Cardiac muscle cell (in vitro differentiated cells and primary cell): ENCODE measurements around the gene ERC2. TPM values are rescaled to one million over a fixed set of nuclear protein-coding genes. Genes with fewer than 3 reads are reported as not detected.
A peak's percentile ranks its signal among the peaks of the same experiment; 100 is the strongest.

ENCODE experiments used
- DNase-seq, 2 donors: peaks; one replicate each; pipeline versions ENCODE4 v3.0.0 to v3.0.0-alpha.2; 2010 to 2017; ENCODE audit warnings: low read depth in 1 of 2, low spot score in 1 of 2
- H3K27ac ChIP-seq: fragments of 200-600 bp; sonication (generic); 2 replicates; pipeline ENCODE4 v1.5.1; 2016
- H3K27me3 ChIP-seq: fragments of 200-600 bp; sonication (generic); 2 replicates; pipeline ENCODE4 v1.6.0; 2016; ENCODE audit warnings: control low read depth
- H3K36me3 ChIP-seq: fragments of 200-600 bp; sonication (generic); 2 replicates; pipeline ENCODE4 v1.5.1; 2016; ENCODE audit warnings: control low read depth
- H3K4me1 ChIP-seq: fragments of 200-600 bp; sonication (generic); 2 replicates; pipeline ENCODE4 v1.8.1; 2017; ENCODE audit warnings: low read depth, mild to moderate bottlenecking, mixed run types
- H3K4me3 ChIP-seq: fragments of 200-600 bp; sonication (generic); 2 replicates; pipeline ENCODE4 v1.5.1; 2016; ENCODE audit warnings: mild to moderate bottlenecking
- H3K9me3 ChIP-seq: fragments of 200-600 bp; sonication (generic); 2 replicates; pipeline ENCODE4 v1.5.1; 2017; ENCODE audit warnings: low read depth, mild to moderate bottlenecking, control low read depth
- CTCF ChIP-seq: IDR thresholded peaks from 2 replicates; pipeline ENCODE4 v1.5.1; 2012; ENCODE audit warnings: low read depth, mild to moderate bottlenecking, low read length
- polyA plus RNA-seq: library from polyadenylated mRNA; unstranded; fragments of >200 nt; fragmentation: Nextera tagmentation; extraction: Ambion mirVana; gene quantifications from 2 replicates; pipeline ENCODE4 v1.2.1, GENCODE V29; 2016
- total RNA-seq: library from RNA; depleted of rRNA; stranded (reverse); fragments of >200 nt; gene quantifications from 2 replicates; pipeline ENCODE4 v1.2.3, GENCODE V29; 2016

The ERC2 gene
- total and polyA plus RNA-seq, 2 experiments from 2014 or later, result 18.1 to 29.0 TPM

- Histone ChIP-seq H3K27ac (no peak overlapping the region), H3K36me3 (no peaks in the 10 kb centered on the region), H3K9me3 (no peaks in the 10 kb centered on the region), H3K4me1 (peaks cover 26% of the 10 kb centered on the region), H3K4me3 (no peak overlapping the region), H3K27me3 (no peaks in the 10 kb centered on the region)
- no peak for DNase-seq
- no peak for TF ChIP-seq CTCF
Observed at GRCh38 chr3:55690177-55690576, 778.1 kb downstream of the ERC2 start.

- Histone ChIP-seq H3K9me3 (no peaks in the 10 kb centered on the region), H3K36me3 (no peaks in the 10 kb centered on the region), H3K27me3 (no peaks in the 10 kb centered on the region), H3K4me3 (no peak overlapping the region), H3K27ac (no peak overlapping the region), H3K4me1 (peaks cover 23% of the 10 kb centered on the region)
- TF ChIP-seq CTCF, result no peak
- no peak for DNase-seq
Observed at GRCh38 chr3:55688154-55688553, 780.1 kb downstream of the ERC2 start.

DNA sequence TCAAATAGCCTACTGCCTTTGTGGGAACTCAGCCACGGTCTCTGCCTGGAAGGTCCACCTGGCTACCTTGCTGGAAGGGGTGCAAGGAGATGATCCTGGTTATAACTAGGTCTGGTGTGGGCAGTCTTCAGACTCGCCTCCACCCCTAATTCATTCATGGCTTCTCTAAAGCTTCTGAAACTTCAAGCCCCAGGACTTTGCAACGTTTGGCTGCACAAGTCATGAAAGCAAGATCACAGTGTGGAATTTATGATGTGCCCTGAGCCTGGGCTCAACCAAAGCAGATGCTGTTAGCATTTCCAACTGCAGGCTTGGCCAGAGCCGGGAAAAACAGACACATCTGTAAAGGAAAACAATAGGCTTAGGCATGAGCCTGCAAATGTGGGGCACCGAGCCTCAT lies 780.7 kb downstream of the ERC2 start:
- Histone ChIP-seq H3K9me3 (no peaks in the 10 kb centered on the region), H3K4me1 (peaks cover 17% of the 10 kb centered on the region), H3K36me3 (no peaks in the 10 kb centered on the region), H3K4me3 (no peak overlapping the region), H3K27me3 (no peaks in the 10 kb centered on the region), H3K27ac (no peak overlapping the region)
- DNase-seq, result no peak
- TF ChIP-seq CTCF, result no peak

DNA sequence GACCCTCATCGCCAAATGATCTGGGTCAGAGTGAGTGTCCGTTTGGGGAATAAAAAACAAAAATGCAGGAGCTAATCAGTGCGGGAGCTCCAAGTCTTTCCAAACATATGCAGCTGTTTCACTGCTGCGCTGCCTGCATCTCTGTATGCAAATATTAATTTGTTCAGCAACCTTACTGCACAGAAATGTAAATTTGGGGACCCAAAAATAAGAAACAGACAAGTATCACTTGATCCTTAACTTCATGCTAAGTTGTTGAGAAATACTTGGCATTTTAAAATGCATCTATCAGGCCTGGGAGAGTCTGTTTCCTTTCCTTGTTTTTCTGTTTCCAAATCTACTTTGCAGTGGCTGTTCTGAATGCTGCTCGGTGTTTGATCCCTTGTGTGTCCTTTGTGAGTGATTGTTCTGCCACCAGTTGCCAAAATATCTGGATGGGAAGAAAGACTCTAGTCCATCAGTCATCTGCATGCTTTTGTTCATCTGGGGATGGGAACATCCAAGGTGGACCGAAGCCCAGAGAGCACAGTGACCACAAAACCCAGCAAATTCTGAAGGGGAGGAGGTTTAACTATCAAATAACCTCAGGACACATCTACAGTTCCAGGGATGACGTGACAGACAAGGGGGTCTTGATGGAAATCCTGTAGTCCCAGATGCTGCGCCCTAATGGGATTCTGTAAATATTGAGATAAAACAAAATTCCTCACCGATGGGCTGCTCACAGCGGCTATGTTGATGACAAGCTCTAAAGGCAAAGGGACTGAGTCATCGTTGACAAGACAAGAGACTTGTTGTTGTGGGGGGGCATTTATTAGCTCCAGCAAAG lies 781.6 kb downstream of the ERC2 start:
- Histone ChIP-seq H3K27ac (no peak overlapping the region), H3K4me1 (peaks cover 15% of the 10 kb centered on the region), H3K36me3 (no peaks in the 10 kb centered on the region), H3K4me3 (no peak overlapping the region), H3K9me3 (no peaks in the 10 kb centered on the region), H3K27me3 (no peaks in the 10 kb centered on the region)
- peak in 1 of 2 donors; percentile 10 for DNase-seq
- no peak for TF ChIP-seq CTCF

DNA sequence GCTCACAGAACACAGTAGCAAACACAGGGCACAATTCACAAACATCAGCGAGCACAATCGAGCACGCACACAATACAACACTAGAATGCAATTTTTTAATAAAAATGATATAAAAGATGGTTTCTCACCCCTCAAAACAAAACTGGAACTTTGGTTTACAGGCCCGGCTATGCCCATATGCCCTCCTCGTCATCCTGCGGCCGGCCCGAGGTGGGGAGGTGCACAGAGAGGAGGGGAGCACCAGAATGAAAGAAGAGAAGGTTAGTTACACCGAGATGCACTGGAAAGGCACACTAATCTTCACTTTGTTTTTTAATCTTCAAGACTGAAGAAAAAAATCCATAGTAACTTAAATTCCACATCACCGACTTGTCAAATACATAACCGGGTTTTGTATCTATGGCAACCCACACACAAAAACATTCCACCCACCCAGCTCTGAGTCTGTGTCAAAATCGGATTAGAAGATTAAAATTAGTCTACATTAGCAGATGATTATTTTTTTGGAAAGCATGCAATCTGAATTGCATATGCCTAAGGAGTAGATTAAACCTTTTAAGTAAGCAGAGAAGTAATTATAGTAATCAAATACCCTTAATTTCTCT lies 784.5 kb downstream of the ERC2 start:
- Histone ChIP-seq H3K4me3 (no peak overlapping the region), H3K27me3 (no peaks in the 10 kb centered on the region), H3K36me3 (no peaks in the 10 kb centered on the region), H3K27ac (no peak overlapping the region), H3K4me1 (peaks cover 4% of the 10 kb centered on the region), H3K9me3 (no peaks in the 10 kb centered on the region)
- TF ChIP-seq CTCF, result no peak
- DNase-seq, result no peak
